Measurements from ENCODE around the gene UGT1A8. TPM values are rescaled to one million over a fixed set of nuclear protein-coding genes. Genes with fewer than 3 reads are reported as not detected.

UGT1A8 gene
- total RNA-seq, 1 experiment from 2014 or later = not detected

- intact Hi-C loops (cut with micrococcal nuclease) = no loop called here
- TF ChIP-seq CEBPB (IDR thresholded peaks at IDR 0.05; ENCODE audit: low read depth) (no peak), ZFX (IDR thresholded peaks at IDR 0.05) (no peak), SRF (IDR thresholded peaks at IDR 0.05; ENCODE audit: low read depth) (no peak), JUND (IDR thresholded peaks at IDR 0.05) (no peak), SP1 (IDR thresholded peaks at IDR 0.05; ENCODE audit: low read depth) (no peak), TCF7L2 (IDR thresholded peaks at IDR 0.05; ENCODE audit: borderline replicate concordance, extremely low read depth, insufficient read depth, insufficient read length) (no peak), CTCF (IDR thresholded peaks at IDR 0.05 in 2 of 3, conservative IDR thresholded peaks at IDR 0.05 in 1 of 3; ENCODE audit: borderline replicate concordance in 1 of 3, insufficient read depth in 1 of 3, low read depth in 2 of 3, low read length in 2 of 3) (no peak), EZH2phosphoT487 (IDR thresholded peaks at IDR 0.05; ENCODE audit: borderline replicate concordance) (no peak), FOSL1 (IDR thresholded peaks at IDR 0.05; ENCODE audit: low read depth) (no peak), REST (IDR thresholded peaks at IDR 0.05; ENCODE audit: low read depth) (no peak), ATF3 (IDR thresholded peaks at IDR 0.05) (no peak), POLR2A (IDR thresholded peaks at IDR 0.05; ENCODE audit: borderline replicate concordance, extremely low read depth, insufficient read depth, insufficient read length) (no peak), SIN3A (IDR thresholded peaks at IDR 0.05; ENCODE audit: low read depth) (no peak), ZBTB33 (IDR thresholded peaks at IDR 0.05; ENCODE audit: extremely low read depth, insufficient replicate concordance, low read length) (no peak), CBX3 (IDR thresholded peaks at IDR 0.05; ENCODE audit: low read depth) (no peak), MAX (IDR thresholded peaks at IDR 0.05) (no peak), EZH2 (IDR thresholded peaks at IDR 0.05) (no peak), EGR1 (IDR thresholded peaks at IDR 0.05; ENCODE audit: low read depth) (no peak), YY1 (IDR thresholded peaks at IDR 0.05; ENCODE audit: extremely low read depth, insufficient replicate concordance, low read depth, low read length) (no peak), RAD21 (IDR thresholded peaks at IDR 0.05; ENCODE audit: low read depth) (no peak)
- no peak overlapping the region for H3K27ac ChIP-seq (ENCODE audit: low read depth, low read length)
- BruUV-seq (replicated peaks) = no TSS peak
- DNase-seq (ENCODE audit: low read depth, low spot score) (no peak), ATAC-seq (no peak)
- no peaks in the 10 kb centered on the region for H3K9me3 ChIP-seq (ENCODE audit: control insufficient read depth in 1 of 2, insufficient read depth in 1 of 2, low read depth in 1 of 2, low read length in 2 of 2)
- no peaks in the 10 kb centered on the region for H3K4me1 ChIP-seq (ENCODE audit: control insufficient read depth in 1 of 2, insufficient read depth in 2 of 2, low read length in 2 of 2)
- no peaks in the 10 kb centered on the region for H4K20me1 ChIP-seq (ENCODE audit: insufficient read depth)
- no peaks in the 10 kb centered on the region for H3K36me3 ChIP-seq (ENCODE audit: control insufficient read depth in 1 of 2, insufficient read depth in 2 of 2, low read length in 2 of 2)
- H3K79me2 ChIP-seq (ENCODE audit: insufficient read depth, low read length) = no peaks in the 10 kb centered on the region
- H3K27me3 ChIP-seq (ENCODE audit: insufficient read depth, low read length) = no peaks in the 10 kb centered on the region
- no peaks in the 10 kb centered on the region for H3K9me2 ChIP-seq (ENCODE audit: insufficient read depth)
- ChIA-PET CTCF (no interaction called here), RAD21 (ENCODE audit: low non-redundant PET in 1 of 2, low total read pairs in 2 of 2, uncharacterized antibody in 2 of 2, unreplicated experiment in 2 of 2) (no interaction called here), POLR2A (no interaction called here)
- H3K4me3 ChIP-seq (replicated peaks in 1 of 2; ENCODE audit: low read depth in 1 of 2, low read length in 2 of 2) = no peak overlapping the region
- no peak overlapping the region for H2AFZ ChIP-seq (ENCODE audit: low read depth, low read length, poor library complexity, severe bottlenecking)
- no peak overlapping the region for H3K4me2 ChIP-seq (ENCODE audit: low read length)
- H3K9ac ChIP-seq (ENCODE audit: low read length) = no peak overlapping the region
Measured at GRCh38 chr2:233699424-233700027, 82.1 kb downstream of the UGT1A8 start.
